ENCODE results near the gene BAIAP2L1.
"Not testable (repeated sequence)": the region's sequence is repeated elsewhere in the genome, so short reads cannot be mapped to it uniquely, and the experiment has no call there.

DNA sequence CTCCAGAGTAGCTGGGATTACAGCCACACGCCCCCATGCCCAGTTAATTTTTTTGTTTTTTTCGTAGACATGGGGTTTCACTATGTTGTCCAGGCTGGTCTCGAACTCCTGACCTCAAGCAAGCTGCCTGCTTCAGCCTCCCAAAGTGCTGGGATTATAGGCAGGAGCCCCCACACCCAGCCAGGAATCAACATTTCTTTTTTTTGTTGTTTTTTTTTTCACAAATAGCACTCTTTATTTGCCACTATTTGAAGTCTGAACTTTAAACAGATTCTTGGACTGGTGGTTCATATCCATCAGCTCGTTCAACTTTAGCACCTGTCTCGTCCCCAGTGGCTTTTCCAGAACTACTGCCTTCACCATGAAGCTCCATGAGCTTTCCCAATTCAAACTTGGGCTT is 15.4 kb downstream of the BAIAP2L1 start:
- not testable (repeated sequence) for TF ChIP-seq EZH2, EZH2phosphoT487 (IDR thresholded peaks at IDR 0.05)
- TF ChIP-seq, protein P1, sequence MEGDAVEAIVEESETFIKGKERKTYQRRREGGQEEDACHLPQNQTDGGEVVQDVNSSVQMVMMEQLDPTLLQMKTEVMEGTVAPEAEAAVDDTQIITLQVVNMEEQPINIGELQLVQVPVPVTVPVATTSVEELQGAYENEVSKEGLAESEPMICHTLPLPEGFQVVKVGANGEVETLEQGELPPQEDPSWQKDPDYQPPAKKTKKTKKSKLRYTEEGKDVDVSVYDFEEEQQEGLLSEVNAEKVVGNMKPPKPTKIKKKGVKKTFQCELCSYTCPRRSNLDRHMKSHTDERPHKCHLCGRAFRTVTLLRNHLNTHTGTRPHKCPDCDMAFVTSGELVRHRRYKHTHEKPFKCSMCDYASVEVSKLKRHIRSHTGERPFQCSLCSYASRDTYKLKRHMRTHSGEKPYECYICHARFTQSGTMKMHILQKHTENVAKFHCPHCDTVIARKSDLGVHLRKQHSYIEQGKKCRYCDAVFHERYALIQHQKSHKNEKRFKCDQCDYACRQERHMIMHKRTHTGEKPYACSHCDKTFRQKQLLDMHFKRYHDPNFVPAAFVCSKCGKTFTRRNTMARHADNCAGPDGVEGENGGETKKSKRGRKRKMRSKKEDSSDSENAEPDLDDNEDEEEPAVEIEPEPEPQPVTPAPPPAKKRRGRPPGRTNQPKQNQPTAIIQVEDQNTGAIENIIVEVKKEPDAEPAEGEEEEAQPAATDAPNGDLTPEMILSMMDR (IDR thresholded peaks at IDR 0.05) = not testable (repeated sequence)
